HG03139 (cell line): Measurements from ENCODE around the gene KCTD2.
"Not testable (repeated sequence)": the region's sequence is repeated elsewhere in the genome, so short reads cannot be mapped to it uniquely, and the experiment has no call there.

Experiments used
- ATAC-seq: cut with Tn5 transposase; IDR thresholded peaks from one replicate; pipeline ENCODE4 v1.9.1; 2021; ENCODE audit not compliant: unreplicated experiment

KCTD2 gene

DNA sequence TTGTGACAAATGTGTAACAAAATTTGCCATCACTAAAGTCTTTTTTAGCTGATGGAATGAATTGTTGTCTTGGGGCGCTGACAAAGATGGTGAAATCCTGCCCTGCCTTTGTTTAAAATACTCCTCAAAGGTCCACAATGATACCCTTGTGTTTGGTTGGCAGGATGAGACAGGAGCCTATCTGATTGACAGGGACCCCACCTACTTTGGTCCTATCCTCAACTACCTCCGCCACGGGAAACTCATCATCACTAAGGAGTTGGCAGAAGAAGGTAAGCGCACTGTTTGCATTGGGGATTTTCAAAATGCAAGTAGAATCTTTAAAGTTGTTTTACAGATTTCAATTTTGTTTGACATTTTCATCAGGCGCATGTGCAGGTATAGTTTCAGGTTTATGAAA is 2.0 kb downstream of the KCTD2 start:
- ATAC-seq: no peak

DNA sequence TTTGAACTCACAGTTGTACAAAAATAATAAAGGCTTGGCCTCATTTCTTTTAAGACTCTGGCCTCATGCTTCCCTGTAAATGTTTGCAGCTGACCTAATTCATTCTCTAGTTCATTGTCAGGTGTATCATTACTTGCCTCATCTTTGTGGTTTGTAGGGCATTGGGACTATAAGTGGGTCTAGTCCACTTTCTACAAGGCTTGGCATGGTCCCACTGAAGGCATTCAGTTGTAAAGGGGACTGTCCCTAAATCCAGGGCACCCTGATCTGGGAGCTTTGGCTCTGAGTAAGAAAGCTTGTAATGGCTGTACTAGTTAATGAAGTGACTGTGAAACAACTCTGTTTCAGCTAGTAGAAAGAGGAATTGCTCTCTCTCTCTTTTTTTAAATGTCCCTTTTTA is 2.7 kb downstream of the KCTD2 start:
- no peak for ATAC-seq

DNA sequence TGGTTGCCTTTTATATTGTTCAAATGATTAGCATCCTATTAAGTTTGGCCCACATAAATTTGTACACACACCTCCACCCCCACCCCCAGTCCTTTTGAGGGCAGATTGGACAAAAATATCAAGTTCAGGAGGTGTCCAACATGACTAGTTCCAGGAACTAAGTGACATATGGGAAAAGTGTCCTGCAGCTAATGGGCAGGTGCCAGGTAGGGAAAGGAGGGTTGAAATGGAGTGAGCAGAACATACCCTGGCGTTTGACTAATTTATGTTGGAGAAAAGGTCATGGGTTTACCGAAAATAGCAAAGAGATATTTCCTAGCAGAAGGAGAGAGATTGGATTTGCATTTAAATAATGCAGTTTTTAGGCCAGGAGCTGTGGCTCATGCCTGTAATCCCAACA is 4.9 kb downstream of the KCTD2 start:
- no peak for ATAC-seq

DNA sequence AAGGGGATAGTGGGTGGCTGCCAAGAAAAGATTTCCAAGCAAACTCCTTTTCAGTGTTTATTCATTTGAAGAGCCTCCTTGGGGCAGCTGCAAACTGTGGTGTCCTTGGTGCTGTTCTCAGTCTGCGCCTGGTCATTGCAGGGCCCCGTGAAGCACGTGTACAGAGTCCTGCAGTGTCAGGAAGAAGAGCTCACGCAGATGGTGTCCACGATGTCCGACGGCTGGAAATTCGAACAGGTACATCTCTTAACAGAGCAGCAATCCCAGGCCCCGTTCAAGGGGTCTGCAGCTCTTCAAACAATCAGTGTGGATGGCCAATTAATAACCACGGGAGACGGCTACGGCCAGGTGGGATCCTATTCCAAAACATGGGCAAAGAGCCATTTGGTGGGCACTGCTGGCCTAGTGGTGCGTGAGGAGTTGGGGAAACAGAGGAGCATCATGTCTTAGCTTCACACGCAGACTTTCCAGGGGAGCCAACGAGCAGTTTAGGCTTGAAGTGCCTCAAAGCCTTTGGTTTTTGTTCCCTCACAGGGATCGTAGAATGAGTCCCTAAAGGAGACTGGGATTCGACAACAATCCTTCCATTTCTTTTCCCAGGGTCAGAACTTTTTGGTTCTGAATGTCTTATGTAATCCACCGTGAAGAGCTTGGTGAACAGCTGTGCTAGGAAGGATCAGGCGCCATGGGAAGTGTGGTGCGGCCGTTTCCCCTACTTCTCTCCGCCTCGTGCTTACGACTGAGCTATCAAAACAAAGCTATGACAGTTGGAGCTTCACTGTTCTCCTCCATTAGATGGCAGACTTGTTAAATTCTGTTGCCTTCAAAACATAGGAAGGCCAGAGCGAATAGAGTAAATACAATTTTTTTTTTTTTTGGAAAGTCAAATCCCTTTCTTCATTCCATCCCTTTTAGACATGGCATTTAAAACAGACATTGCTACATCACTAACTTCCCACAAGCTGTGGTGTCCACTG is 12.6 kb downstream of the KCTD2 start:
- no peak for ATAC-seq

DNA sequence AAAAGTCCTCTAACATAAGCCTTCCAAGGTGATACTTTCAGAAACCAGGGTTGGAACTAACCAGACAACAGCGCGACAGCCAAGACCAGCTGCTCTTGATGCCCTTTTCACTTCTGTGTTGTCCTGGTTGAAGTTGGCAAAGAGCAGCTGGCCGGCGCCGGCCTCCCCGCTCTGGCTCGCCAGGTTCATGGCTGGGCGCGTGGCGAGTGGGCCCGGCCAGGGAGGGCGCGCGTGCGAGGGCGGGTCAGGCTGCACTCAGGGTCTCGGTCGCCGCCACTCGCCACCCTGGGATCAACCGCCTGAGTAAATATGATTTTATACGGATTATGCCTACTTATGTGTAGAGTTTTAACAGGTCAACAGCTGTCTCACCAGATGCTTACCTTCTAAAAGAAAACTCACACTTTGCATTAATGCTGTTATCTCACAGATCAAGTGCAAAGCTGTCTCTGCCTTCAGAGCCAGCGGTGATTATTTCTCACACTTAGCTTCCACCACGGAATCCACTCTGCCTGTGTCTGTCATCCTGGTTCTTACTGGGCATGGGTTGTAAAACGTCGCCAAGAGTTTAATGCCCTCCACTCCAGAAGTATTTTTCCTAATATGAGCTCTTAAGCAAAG is 13.5 kb downstream of the KCTD2 start:
- ATAC-seq: no peak

DNA sequence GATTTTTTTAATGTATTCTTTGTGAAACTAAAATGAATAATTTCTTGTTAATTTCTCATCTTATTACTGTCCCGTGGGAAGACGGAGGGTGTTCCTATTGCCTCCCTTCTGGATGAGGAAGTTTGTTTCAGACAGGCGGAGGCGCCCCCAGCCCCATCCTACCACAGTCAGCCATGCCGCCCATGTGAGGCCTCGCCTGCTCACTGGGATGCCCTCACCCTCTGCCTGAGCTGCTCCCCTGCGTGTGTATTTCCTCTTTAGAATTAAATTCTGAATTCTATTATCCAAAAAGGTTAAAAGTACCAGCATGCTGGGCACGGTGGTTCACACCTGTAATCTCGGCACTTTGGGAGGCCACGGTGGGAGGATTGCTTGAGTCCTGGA is 14.0 kb downstream of the KCTD2 start:
- ATAC-seq: no peak

DNA sequence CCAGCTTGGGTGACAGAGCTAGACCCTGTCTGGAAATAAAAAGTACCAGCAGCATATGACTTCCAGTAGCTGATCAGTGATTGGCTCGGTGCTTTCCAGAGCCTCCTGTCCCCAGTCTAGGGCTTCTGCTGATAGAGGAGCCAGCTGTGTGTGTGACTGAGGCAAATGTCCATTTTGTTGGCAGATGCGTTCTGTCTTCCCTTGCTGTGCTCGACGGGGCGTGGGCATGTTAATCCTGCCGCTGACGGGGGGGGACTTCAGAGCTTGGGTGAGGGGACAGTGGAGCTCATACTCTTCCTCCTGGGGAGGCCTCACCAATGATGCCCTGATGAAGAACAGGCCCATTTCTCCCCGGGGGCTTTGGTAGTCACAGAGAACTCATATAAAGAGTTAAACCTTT is 14.6 kb downstream of the KCTD2 start:
- no peak for ATAC-seq

DNA sequence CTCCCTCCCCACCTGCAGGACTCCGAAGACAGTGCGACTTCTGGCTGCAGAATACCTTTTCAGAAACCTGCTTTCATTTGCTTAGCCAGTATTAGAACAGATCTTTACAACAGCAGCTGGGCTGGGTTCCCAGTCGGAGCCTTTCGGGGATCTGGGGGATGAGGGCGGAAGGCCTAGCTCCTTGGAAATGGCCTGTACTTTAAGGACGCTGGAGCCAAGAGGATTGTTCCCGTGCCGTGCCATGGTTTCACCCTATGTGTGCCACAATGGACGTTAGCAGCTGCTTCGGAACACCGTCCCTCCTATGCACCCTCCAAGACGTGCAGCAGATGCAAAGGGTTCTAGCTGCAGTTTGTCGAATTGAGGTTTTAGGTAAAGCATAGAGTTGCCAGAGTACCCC is 16.2 kb downstream of the KCTD2 start:
- no peak for ATAC-seq

DNA sequence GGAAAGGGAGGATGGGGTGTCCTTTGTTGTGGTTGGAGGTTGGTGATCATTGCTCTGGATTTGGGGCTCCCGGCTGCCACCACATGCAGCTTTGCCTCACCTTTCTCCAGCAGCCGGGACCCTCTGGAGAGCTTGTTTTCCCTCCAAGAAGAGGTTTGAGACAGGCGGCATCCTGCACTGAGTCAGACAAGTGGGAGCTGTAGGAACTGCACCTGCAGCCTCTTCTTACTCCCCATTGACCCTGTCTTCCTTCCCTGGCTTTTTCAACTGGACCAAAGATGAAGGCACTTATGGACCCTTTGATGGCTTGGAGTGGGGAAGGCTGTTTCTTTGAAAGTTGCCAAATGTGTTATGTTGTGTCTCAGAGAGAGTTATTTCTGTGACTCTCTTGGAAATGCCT is 16.6 kb downstream of the KCTD2 start:
- no peak for ATAC-seq

DNA sequence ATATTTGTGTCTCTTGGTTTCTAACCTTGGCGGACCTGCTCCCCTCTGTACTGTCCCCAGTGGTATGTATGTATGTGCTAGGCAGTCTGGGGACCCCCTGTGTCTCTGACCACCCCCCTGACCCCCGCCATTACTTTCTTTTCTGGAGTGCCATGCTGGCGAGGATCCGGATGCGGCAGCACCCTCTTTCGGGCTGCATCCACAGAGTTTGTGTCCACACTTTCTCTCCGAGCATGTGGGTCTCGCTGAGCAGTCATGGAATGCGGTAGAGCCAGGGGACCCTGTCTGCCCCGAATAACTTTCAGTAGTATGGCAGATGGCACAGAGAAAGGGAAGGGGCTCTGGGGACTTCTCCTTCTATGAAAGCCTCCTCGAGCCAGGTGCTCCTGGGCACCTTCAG is 17.0 kb downstream of the KCTD2 start:
- no peak for ATAC-seq

DNA sequence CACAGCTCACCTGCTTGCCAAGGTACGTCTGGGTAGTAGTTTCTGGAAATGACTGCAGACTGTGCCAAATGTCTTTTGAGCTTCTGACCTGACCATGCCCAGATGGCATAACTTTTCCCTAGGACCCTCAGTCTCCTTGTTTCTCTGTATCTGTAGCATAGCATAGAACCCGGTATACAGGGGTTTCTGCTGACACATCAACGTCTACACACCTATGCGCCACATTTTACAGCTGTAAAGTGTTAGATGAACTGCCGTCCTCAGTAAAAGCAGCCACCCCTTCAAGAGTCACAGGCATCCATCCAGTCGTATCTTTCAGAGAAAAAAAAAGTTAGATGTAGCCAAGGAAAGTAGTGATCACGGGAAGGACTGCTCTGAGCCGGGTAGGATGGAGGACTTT is 17.4 kb downstream of the KCTD2 start:
- no peak for ATAC-seq

DNA sequence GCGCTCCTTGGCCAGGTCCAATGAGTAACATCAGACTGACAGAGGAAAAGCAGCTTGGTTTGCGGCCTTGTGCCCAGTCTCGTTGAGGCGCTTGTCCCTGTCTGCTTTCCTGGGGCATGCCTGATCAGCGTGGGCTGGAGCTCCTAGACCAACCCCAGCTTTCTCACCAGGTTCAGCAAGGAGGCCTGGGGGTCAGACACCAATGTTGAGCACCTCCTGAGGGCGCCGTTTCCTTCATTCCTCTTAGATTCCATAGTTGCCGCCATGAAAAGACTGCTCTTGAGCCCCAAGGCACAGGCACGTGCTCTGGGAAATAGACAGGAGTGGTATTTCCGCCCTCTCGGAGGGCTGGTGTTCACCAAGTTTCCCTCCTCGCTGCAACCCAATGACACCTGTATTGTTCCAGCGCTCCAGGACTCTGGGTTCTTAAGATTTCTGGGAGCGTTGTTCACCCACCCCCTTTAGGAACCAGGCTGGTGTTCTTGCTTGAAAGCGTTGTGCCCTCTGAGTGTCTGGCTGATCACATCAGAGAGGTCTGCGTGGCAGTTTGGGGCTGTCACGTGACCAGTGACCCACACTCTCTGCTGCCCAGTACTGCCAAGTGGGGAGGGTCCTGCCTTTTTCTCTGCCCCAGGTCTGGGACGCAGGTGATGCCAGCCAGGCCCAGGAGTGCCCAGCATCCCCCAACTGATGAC is 18.0 kb downstream of the KCTD2 start:
- no peak for ATAC-seq

DNA sequence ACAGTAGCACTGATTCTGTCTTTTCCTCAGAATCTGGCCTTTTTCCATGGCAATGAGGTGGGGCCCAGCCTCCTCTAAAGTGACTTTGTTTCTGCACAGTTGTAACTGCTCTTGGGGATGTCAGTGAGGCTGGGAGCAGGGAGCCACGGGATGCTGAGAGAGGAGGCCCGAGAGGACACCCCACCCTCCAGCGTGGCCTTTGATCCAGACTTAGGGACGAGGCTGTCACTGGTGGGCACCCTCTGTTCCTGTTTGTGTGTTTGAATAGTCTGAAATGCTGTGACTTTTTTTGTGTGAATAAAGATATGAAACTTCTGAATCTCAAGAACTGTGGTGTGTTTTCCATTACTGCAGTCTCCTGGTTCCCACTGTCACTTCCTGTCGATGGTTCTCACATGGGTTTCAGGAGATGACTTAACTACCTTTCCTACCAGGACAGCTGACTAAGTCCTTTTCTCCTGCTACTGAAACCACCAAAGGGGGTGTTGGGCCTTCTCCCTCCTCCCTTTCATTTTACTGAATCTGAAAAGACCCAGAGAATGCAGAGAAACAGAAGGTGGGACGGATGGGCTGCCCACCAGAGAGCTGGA is 18.6 kb downstream of the KCTD2 start:
- ATAC-seq: no peak

DNA sequence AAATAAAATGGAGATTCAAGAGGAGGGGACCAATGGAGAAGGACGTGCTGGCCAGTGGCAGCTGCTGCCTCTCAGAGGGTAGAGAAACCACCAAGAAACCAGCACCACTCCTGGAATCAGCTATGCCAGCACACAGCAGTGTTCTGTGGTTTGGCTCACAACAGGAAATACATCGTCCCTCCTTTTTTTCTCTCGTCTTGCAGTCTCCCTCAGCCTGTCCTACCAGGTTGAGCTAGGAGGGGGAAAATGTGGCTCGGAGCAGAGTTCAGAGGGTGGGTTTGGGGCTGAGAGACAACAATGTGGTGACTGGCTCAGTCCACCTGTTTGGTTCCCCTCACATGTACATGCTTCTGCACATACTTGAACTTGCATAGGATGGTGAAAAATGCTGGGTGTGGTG is 20.8 kb downstream of the KCTD2 start:
- no peak for ATAC-seq

DNA sequence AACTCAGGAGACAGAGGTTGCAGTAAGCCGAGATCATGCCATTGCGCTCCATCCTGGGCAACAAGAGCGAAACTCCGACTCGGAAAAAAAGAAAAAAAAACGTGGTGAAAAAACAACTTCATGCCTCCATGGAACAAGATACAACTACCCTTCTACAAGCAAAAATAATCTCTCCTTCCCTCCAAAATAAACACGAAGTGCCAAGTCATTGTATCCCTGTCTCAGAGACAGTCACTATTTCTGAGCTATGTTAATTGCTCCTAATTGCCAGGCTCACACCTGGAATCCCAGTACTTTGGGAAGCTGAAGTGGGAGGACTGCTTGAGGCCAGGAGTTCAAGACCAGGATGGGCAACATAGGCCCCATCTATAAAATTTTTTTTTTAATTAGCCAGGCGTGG is 21.7 kb downstream of the KCTD2 start:
- no peak for ATAC-seq

DNA sequence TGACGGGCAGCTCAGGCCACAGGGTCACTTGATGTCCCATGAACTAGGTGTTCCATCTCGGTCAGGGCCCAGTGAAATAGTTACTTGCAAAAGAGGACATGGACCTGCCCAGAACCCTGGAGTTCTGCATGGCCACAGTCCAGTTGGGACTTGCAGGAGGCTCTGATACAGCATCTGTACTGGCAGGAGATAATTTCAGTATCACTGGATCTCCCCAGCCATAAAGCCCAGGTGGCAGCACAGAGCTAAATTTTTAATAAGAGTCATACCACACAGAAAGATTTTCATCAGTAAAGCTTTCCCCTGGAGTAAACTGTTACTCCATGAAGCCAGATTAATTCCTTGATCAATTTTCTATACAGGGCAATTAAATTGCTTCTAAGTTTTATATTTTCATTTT is 22.8 kb downstream of the KCTD2 start:
- no peak for ATAC-seq

DNA sequence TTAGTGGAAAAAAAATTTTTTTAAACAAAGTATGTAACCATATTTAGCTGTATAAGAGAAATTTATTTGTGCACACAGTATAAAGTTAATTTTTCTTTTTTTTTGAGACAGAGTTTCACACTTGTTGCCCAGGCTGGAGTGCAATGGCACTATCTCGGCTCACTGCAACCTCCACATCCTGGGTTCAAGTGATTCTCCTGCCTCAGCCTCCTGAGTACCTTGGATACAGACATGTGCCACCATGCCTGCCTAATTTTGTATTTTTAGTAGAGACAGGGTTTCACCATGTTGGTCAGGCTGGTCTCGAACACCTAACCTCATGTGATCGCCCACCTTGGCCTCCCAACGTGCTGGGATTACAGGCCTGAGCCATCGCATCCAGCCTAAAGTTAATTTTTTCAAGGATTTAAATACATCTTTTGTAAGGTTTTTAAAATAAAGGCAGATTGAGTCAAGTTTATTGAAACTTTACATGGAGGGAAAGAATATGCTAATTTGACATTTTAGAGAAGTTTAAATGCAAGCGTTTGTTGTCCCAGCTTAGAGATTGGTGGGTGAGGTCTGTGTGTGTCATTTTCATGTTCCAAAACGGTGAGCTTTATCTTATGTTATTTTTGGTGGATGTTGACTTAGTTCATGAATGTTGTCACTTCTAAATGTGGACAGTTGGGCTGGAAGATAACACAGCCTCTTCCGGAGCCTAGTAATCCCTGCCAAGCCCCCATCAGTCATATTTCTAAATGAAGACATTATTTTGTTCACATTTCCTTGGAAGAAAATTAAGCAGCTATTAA is 24.6 kb downstream of the KCTD2 start:
- not testable (repeated sequence) for ATAC-seq

DNA sequence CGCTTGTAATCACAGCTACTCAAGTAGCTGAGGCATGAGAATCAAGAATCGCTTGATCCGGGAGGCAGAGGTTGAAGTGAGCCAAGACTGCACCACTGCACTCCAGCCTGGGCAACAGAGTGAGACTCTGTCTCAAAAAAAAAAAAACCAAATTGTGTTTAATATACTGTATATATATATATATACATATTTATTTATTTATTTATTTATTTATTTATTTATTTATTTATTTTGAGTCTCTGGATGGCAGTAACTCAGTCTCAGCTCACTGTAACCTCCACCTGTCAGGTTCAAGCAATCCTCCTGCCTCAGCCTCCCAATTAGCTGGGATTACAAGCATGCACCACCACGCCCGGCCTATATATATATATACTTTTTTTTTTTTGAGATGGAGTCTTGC is 25.9 kb downstream of the KCTD2 start:
- ATAC-seq: not testable (repeated sequence)

DNA sequence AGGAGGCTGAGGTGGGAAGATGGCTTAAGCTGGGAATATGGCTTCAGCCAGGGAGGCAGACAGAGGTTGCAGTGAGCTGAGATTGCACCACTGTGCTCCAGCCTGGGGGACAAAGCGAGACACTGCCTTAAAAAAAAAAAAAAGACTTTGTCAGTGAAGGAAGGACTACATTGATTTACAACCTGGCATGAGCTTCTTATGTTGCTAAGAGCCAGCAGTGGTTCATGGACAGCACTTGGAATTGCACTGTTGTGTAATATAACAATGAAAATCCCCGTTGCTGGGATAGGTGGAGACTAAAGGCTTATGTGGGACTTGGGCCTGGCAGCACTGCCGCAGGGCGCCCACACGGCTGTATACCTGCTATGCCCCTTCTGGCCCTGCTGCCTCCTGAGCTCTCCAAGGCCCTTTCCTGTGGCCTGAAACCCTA is 26.6 kb downstream of the KCTD2 start:
- ATAC-seq: no peak

DNA sequence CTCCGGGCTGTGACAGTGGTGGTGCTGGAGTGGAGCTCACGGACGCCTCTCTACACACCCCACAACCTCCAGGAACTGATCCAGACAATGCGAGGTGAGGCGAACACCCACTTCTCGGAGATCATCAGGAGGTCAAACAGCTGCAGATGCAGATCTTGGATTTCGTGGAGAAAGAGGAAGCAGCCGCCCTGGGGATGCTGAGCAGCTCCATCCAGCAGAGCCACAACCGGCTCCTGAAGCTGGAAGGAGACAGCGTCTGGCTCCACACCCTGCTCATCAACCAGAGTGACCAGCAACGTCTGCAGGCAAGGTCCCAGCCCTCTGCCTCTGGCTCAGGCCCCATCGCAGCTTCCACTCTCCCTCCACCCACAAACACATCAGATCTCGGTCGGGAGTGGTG is 27.5 kb downstream of the KCTD2 start:
- ATAC-seq: no peak
